CD4-positive, alpha-beta T cell (primary cell): ENCODE data around the gene UQCRQ. TPM values are rescaled to one million over a fixed set of nuclear protein-coding genes. Genes with fewer than 3 reads are reported as not detected.

Source experiments
- ATAC-seq: fragments of 200-7000 bp; cut with Tn5 transposase; one replicate; pipeline ENCODE4 v1.10.0; 2022; ENCODE audit warnings: mild to moderate bottlenecking; ENCODE audit not compliant: poor library complexity
- CTCF ChIA-PET: fragments of 350-600 bp; sonication (Branson Sonifier 250); formaldehyde crosslinking; loops from one replicate; lab custom pipeline; 2021; ENCODE audit warnings: antibody characterized with exemption, inconsistent platforms; lab: Charles Lee
- POLR2A ChIA-PET: fragments of 350-600 bp; sonication (Branson Sonifier 250); formaldehyde crosslinking; loops from one replicate; lab custom pipeline; 2021; ENCODE audit warnings: antibody characterized with exemption, inconsistent platforms; lab: Charles Lee
- DNase-seq, 14 experiments: peaks; one replicate each; pipeline ENCODE4 v3.0.0-alpha.2; 2013 to 2020; ENCODE audit warnings: mixed read lengths in 2 of 14
- H3K27ac ChIP-seq, 2 donors: one replicate each; pipeline versions ENCODE4 v1.5.1 to v1.7.0; 2013; ENCODE audit warnings: low read length in 2 of 2, low read depth in 1 of 2, mild to moderate bottlenecking in 1 of 2
- H3K27me3 ChIP-seq, 2 experiments: 1 replicate in 1 of 2; 2 replicates in 1 of 2; pipeline versions ENCODE4 v1.6.1 to v1.7.0; 2013; ENCODE audit warnings: low read length in 2 of 2, control low read depth in 1 of 2, mild to moderate bottlenecking in 1 of 2, moderate library complexity in 1 of 2; ENCODE audit not compliant: insufficient read depth in 2 of 2, control insufficient read depth in 1 of 2
- H3K36me3 ChIP-seq: one replicate; pipeline ENCODE4 v1.6.1; 2013; ENCODE audit warnings: low read length, control low read depth; ENCODE audit not compliant: insufficient read depth
- H3K4me1 ChIP-seq: one replicate; pipeline ENCODE4 v1.6.1; 2013; ENCODE audit warnings: low read length, control low read depth; ENCODE audit not compliant: insufficient read depth
- H3K4me3 ChIP-seq: one replicate; pipeline ENCODE4 v1.5.1; 2013; ENCODE audit warnings: mild to moderate bottlenecking, low read length, moderate library complexity
- H3K9me3 ChIP-seq, 2 experiments: 1 replicate in 1 of 2; 2 replicates in 1 of 2; pipeline versions ENCODE4 v1.6.1 to v1.7.0; 2013; ENCODE audit warnings: low read length in 2 of 2, mild to moderate bottlenecking in 2 of 2, control low read depth in 1 of 2, moderate library complexity in 1 of 2; ENCODE audit not compliant: control insufficient read depth in 1 of 2, insufficient read depth in 1 of 2
- H3K27ac Mint-ChIP-seq: one replicate; pipeline ENCODE4 v1.8.0; 2020; ENCODE audit warnings: mixed read lengths
- H3K27me3 Mint-ChIP-seq: one replicate; pipeline ENCODE4 v1.8.0; 2021; ENCODE audit warnings: mixed read lengths
- H3K36me3 Mint-ChIP-seq: one replicate; pipeline ENCODE4 v1.8.0; 2021; ENCODE audit warnings: low read depth, mixed read lengths
- H3K4me1 Mint-ChIP-seq: one replicate; pipeline ENCODE4 v1.8.0; 2021; ENCODE audit warnings: low read depth, mixed read lengths
- H3K4me3 Mint-ChIP-seq: one replicate; pipeline ENCODE4 v1.8.0; 2020; ENCODE audit warnings: mild to moderate bottlenecking, mixed read lengths
- H3K9me3 Mint-ChIP-seq: one replicate; pipeline ENCODE4 v1.8.0; 2020; ENCODE audit warnings: mixed read lengths
- CTCF ChIP-seq: fragments of 200-600 bp; IDR thresholded peaks from one replicate; pipeline ENCODE4 v1.8.0; 2022; ENCODE audit warnings: antibody characterized with exemption, mild to moderate bottlenecking
- intact Hi-C, 2 experiments: fragments of 100-400 bp; cut with DNase I in 1 of 2; cut with micrococcal nuclease in 1 of 2; formaldehyde crosslinking; loops; one replicate each; pipeline versions ENCODE4 v1.15.1 to v1.9.0; 2023 to 2025; cut with DNase I, micrococcal nuclease
- total RNA-seq, 174 experiments: library from RNA in 2 of 174; stranded (reverse) in 2 of 174; gene quantifications; one replicate each; pipeline ENCODE4 v1.2.3 and lab custom pipeline; 2021 to 2026

The UQCRQ gene
- total RNA-seq, 2 experiments from 2014 or later, result 119 to 132 TPM

GRCh38 chr5:132820162-132820754 lies 46.2 kb upstream of the UQCRQ start:
- TF ChIP-seq CTCF, result peak; percentile 90

GRCh38 chr5:132821350-132821749 lies 45.1 kb upstream of the UQCRQ start:
- intact Hi-C loops, result loop anchor here (2.0 kb wide), 2 partner anchors 75 to 437 kb away; partner anchors contain the start of gene CCNI2 (in 1 of the 2)
- peaks cover 0 to 16% of the 10 kb centered on the region in 2 experiments for H3K9me3 ChIP-seq
- no peaks in the 10 kb centered on the region for H3K36me3 ChIP-seq
- CTCF ChIA-PET, result no interaction called here
- H3K4me1 Mint-ChIP-seq, result peaks cover 13% of the 10 kb centered on the region
- no peaks in the 10 kb centered on the region for H3K36me3 Mint-ChIP-seq
- H3K27ac Mint-ChIP-seq, result no peak overlapping the region
- DNase-seq, result no peak
- no peak for TF ChIP-seq CTCF
- POLR2A ChIA-PET, result interaction anchor here (0.7 kb wide), 1 partner anchor 375 kb away, joined by 4 read pairs; no protein-coding TSS in a partner anchor
- H3K9me3 Mint-ChIP-seq, result no peaks in the 10 kb centered on the region
- H3K27ac ChIP-seq, result no peak overlapping the region
- peaks cover 28% of the 10 kb centered on the region for H3K4me1 ChIP-seq
- no peak for ATAC-seq
- H3K27me3 Mint-ChIP-seq, result peaks cover 55% of the 10 kb centered on the region
- no peak overlapping the region for H3K4me3 ChIP-seq
- peaks cover 33 to 37% of the 10 kb centered on the region in 2 experiments for H3K27me3 ChIP-seq
- H3K4me3 Mint-ChIP-seq, result no peak overlapping the region

More at GRCh38 chr5:132820162-132820754, 46.2 kb upstream of the UQCRQ start:
- peaks cover 13% of the 10 kb centered on the region for H3K4me1 Mint-ChIP-seq
- H3K9me3 Mint-ChIP-seq, result no peaks in the 10 kb centered on the region
- H3K4me3 Mint-ChIP-seq, result peak overlapping the region; percentile 62
- H3K27ac ChIP-seq, result no peak overlapping the region
- H3K4me3 ChIP-seq, result peak overlapping the region; percentile 43
- ChIA-PET POLR2A (interaction anchor here (0.7 to 1.9 kb wide), 5 partner anchors 73 to 434 kb away, joined by 3 to 7 read pairs (median 5); partner anchors contain the start of genes CCNI2 and IRF1), CTCF (interaction anchor here (0.6 to 1.5 kb wide), 19 partner anchors 8 to 1990 kb away, joined by 3 to 10 read pairs (median 4); partner anchors contain the start of genes CCNI2 and SLC22A5)
- no peak overlapping the region for H3K27ac Mint-ChIP-seq
- H3K36me3 Mint-ChIP-seq, result no peaks in the 10 kb centered on the region
- peaks cover 22% of the 10 kb centered on the region for H3K4me1 ChIP-seq
- ATAC-seq, result peak; percentile 79
- H3K27me3 ChIP-seq, result peaks cover 27 to 30% of the 10 kb centered on the region in 2 experiments
- no peaks in the 10 kb centered on the region for H3K36me3 ChIP-seq
- DNase-seq, result peak; percentile 79 to 94 (median 86)
- H3K9me3 ChIP-seq, result peaks cover 0 to 16% of the 10 kb centered on the region in 2 experiments
- H3K27me3 Mint-ChIP-seq, result peaks cover 50% of the 10 kb centered on the region
- intact Hi-C loops, result loop anchor here (1.0 to 2.0 kb wide), 5 partner anchors 73 to 435 kb away; partner anchors contain the start of gene CCNI2 (in 2 of the 2)

GRCh38 chr5:132821791-132822190 lies 44.7 kb upstream of the UQCRQ start:
- no peak for TF ChIP-seq CTCF
- Mint-ChIP-seq H3K27me3 (peaks cover 59% of the 10 kb centered on the region), H3K4me1 (peaks cover 13% of the 10 kb centered on the region), H3K9me3 (no peaks in the 10 kb centered on the region), H3K4me3 (no peak overlapping the region), H3K27ac (no peak overlapping the region), H3K36me3 (no peaks in the 10 kb centered on the region)
- Histone ChIP-seq H3K27ac (no peak overlapping the region), H3K4me1 (peaks cover 28% of the 10 kb centered on the region), H3K9me3 (peaks cover 0 to 20% of the 10 kb centered on the region in 2 experiments), H3K27me3 (peaks cover 37 to 41% of the 10 kb centered on the region in 2 experiments), H3K4me3 (no peak overlapping the region), H3K36me3 (no peaks in the 10 kb centered on the region)
- POLR2A ChIA-PET, result no interaction called here
- DNase-seq (no peak), ATAC-seq (no peak)
- intact Hi-C loops, result loop anchor here (2.0 kb wide), 2 partner anchors 75 to 437 kb away; partner anchors contain the start of gene CCNI2 (in 1 of the 2)
- CTCF ChIA-PET, result no interaction called here
